Memory B cell (primary cell): ENCODE measurements around the gene SETD4.

ENCODE experiments used
- ATAC-seq: fragments of 150-1000 bp; cut with Tn5 transposase; 2 replicates; pipeline ENCODE4 v1.10.0; 2021; ENCODE audit warnings: low read depth, mild to moderate bottlenecking, moderate library complexity
- DNase-seq, 2 donors: peaks; one replicate each; pipeline ENCODE4 v3.0.0; 2022; ENCODE audit warnings: low spot score in 2 of 2
- H3K27ac Mint-ChIP-seq: one replicate; pipeline ENCODE4 v1.8.0; 2022; ENCODE audit warnings: mild to moderate bottlenecking, moderate library complexity, mixed read lengths
- H3K27me3 Mint-ChIP-seq: one replicate; pipeline ENCODE4 v1.8.0; 2022; ENCODE audit warnings: mixed read lengths
- H3K36me3 Mint-ChIP-seq: one replicate; pipeline ENCODE4 v1.8.0; 2022; ENCODE audit warnings: mild to moderate bottlenecking, mixed read lengths
- H3K4me1 Mint-ChIP-seq: one replicate; pipeline ENCODE4 v1.8.0; 2022; ENCODE audit warnings: mixed read lengths
- H3K4me3 Mint-ChIP-seq: one replicate; pipeline ENCODE4 v1.8.0; 2022; ENCODE audit warnings: mild to moderate bottlenecking, moderate library complexity, mixed read lengths
- H3K9me3 Mint-ChIP-seq: one replicate; pipeline ENCODE4 v1.8.0; 2022; ENCODE audit warnings: mixed read lengths

The SETD4 gene

GRCh38 chr21:36045993-36046392, 14.3 kb downstream of the SETD4 start:
- peaks cover 44% of the 10 kb centered on the region for H3K36me3 Mint-ChIP-seq

GRCh38 chr21:36044056-36044455, 16.3 kb downstream of the SETD4 start:
- DNase-seq (no peak), ATAC-seq (no peak)
- Mint-ChIP-seq H3K36me3 (peaks cover 36% of the 10 kb centered on the region), H3K9me3 (no peaks in the 10 kb centered on the region), H3K27me3 (no peaks in the 10 kb centered on the region), H3K4me1 (no peaks in the 10 kb centered on the region), H3K4me3 (no peak overlapping the region), H3K27ac (no peak overlapping the region)

More at GRCh38 chr21:36045993-36046392, 14.3 kb downstream of the SETD4 start:
- H3K27me3 Mint-ChIP-seq = no peaks in the 10 kb centered on the region
- H3K4me3 Mint-ChIP-seq = no peak overlapping the region
- DNase-seq = no peak
- no peak for ATAC-seq
- H3K9me3 Mint-ChIP-seq = no peaks in the 10 kb centered on the region
- H3K27ac Mint-ChIP-seq = no peak overlapping the region
- H3K4me1 Mint-ChIP-seq = peaks cover 3% of the 10 kb centered on the region

GRCh38 chr21:36041910-36042309, 18.4 kb downstream of the SETD4 start:
- Mint-ChIP-seq H3K27ac (no peak overlapping the region), H3K36me3 (peaks cover 33% of the 10 kb centered on the region), H3K4me1 (no peaks in the 10 kb centered on the region), H3K27me3 (no peaks in the 10 kb centered on the region), H3K4me3 (no peak overlapping the region), H3K9me3 (no peaks in the 10 kb centered on the region)
- DNase-seq (no peak), ATAC-seq (no peak)

- DNase-seq (no peak), ATAC-seq (no peak)
- Mint-ChIP-seq H3K4me1 (no peaks in the 10 kb centered on the region), H3K9me3 (no peaks in the 10 kb centered on the region), H3K27me3 (no peaks in the 10 kb centered on the region), H3K27ac (no peak overlapping the region), H3K36me3 (peaks cover 41% of the 10 kb centered on the region), H3K4me3 (no peak overlapping the region)
Measured at GRCh38 chr21:36040389-36040788, 19.9 kb downstream of the SETD4 start.

- Mint-ChIP-seq H3K27ac (no peak overlapping the region), H3K4me3 (no peak overlapping the region), H3K4me1 (no peaks in the 10 kb centered on the region), H3K27me3 (no peaks in the 10 kb centered on the region), H3K9me3 (no peaks in the 10 kb centered on the region), H3K36me3 (peaks cover 41% of the 10 kb centered on the region)
- no peak for DNase-seq
- ATAC-seq = no peak
Measured at GRCh38 chr21:36039861-36040260, 20.5 kb downstream of the SETD4 start.

GRCh38 chr21:36038701-36039497, 21.4 kb downstream of the SETD4 start:
- no peak for ATAC-seq
- Mint-ChIP-seq H3K27ac (no peak overlapping the region), H3K4me3 (no peak overlapping the region)

GRCh38 chr21:36035381-36035791, 24.9 kb downstream of the SETD4 start:
- no peaks in the 10 kb centered on the region for H3K9me3 Mint-ChIP-seq
- H3K4me3 Mint-ChIP-seq = no peak overlapping the region
- no peak overlapping the region for H3K27ac Mint-ChIP-seq
- no peaks in the 10 kb centered on the region for H3K27me3 Mint-ChIP-seq
- H3K36me3 Mint-ChIP-seq = peaks cover 29% of the 10 kb centered on the region
- no peaks in the 10 kb centered on the region for H3K4me1 Mint-ChIP-seq
- ATAC-seq = no peak
- DNase-seq = no peak

More at GRCh38 chr21:36038701-36039497, 21.4 kb downstream of the SETD4 start:
- Mint-ChIP-seq H3K27me3 (no peaks in the 10 kb centered on the region), H3K4me1 (no peaks in the 10 kb centered on the region), H3K36me3 (peaks cover 35% of the 10 kb centered on the region), H3K9me3 (no peaks in the 10 kb centered on the region)
- DNase-seq = no peak

- Mint-ChIP-seq H3K27ac (no peak overlapping the region), H3K27me3 (no peaks in the 10 kb centered on the region), H3K9me3 (no peaks in the 10 kb centered on the region), H3K4me3 (no peak overlapping the region), H3K36me3 (peaks cover 27% of the 10 kb centered on the region), H3K4me1 (no peaks in the 10 kb centered on the region)
- no peak for DNase-seq
- ATAC-seq = no peak
Measured at GRCh38 chr21:36034211-36034913, 26.0 kb downstream of the SETD4 start.

GRCh38 chr21:36032647-36033406, 27.5 kb downstream of the SETD4 start:
- DNase-seq = no peak
- Mint-ChIP-seq H3K27me3 (no peaks in the 10 kb centered on the region), H3K4me1 (peaks cover 4% of the 10 kb centered on the region), H3K9me3 (no peaks in the 10 kb centered on the region), H3K4me3 (no peak overlapping the region), H3K27ac (no peak overlapping the region), H3K36me3 (peaks cover 17% of the 10 kb centered on the region)
- ATAC-seq = no peak

GRCh38 chr21:36030581-36031189, 29.6 kb downstream of the SETD4 start:
- Mint-ChIP-seq H3K27ac (no peak overlapping the region), H3K9me3 (no peaks in the 10 kb centered on the region), H3K27me3 (no peaks in the 10 kb centered on the region), H3K4me3 (no peak overlapping the region), H3K4me1 (peaks cover 4% of the 10 kb centered on the region), H3K36me3 (peaks cover 7% of the 10 kb centered on the region)
- DNase-seq = no peak
- no peak for ATAC-seq

GRCh38 chr21:36029309-36029708, 31.0 kb downstream of the SETD4 start:
- no peak overlapping the region for H3K27ac Mint-ChIP-seq
- no peak for ATAC-seq
- no peak overlapping the region for H3K4me3 Mint-ChIP-seq

GRCh38 chr21:36028127-36029069, 31.9 kb downstream of the SETD4 start:
- peak overlapping the region; percentile 8 for H3K27ac Mint-ChIP-seq

More at GRCh38 chr21:36029309-36029708, 31.0 kb downstream of the SETD4 start:
- DNase-seq = no peak
- H3K4me1 Mint-ChIP-seq = peaks cover 4% of the 10 kb centered on the region
- H3K36me3 Mint-ChIP-seq = peaks cover under 1% of the 10 kb centered on the region
- no peaks in the 10 kb centered on the region for H3K27me3 Mint-ChIP-seq
- H3K9me3 Mint-ChIP-seq = no peaks in the 10 kb centered on the region

GRCh38 chr21:36027347-36027746, 33.0 kb downstream of the SETD4 start:
- H3K27ac Mint-ChIP-seq = no peak overlapping the region
- no peaks in the 10 kb centered on the region for H3K9me3 Mint-ChIP-seq
- DNase-seq (no peak), ATAC-seq (no peak)
- peaks cover 4% of the 10 kb centered on the region for H3K4me1 Mint-ChIP-seq
- no peaks in the 10 kb centered on the region for H3K36me3 Mint-ChIP-seq
- H3K27me3 Mint-ChIP-seq = no peaks in the 10 kb centered on the region
- H3K4me3 Mint-ChIP-seq = no peak overlapping the region

More at GRCh38 chr21:36028127-36029069, 31.9 kb downstream of the SETD4 start:
- Mint-ChIP-seq H3K9me3 (no peaks in the 10 kb centered on the region), H3K4me3 (no peak overlapping the region), H3K36me3 (no peaks in the 10 kb centered on the region), H3K27me3 (no peaks in the 10 kb centered on the region), H3K4me1 (peaks cover 4% of the 10 kb centered on the region)
- ATAC-seq = peak; percentile 82
- DNase-seq = peak; percentile 64 to 68
